Thyroid gland (tissue), 4 donors: ENCODE measurements around the gene APEX1. TPM values are rescaled to one million over a fixed set of nuclear protein-coding genes. Genes with fewer than 3 reads are reported as not detected.
"Not testable (repeated sequence)": the region's sequence is repeated elsewhere in the genome, so short reads cannot be mapped to it uniquely, and the experiment has no call there.

Source experiments
- DNase-seq, 2 donors: peaks; one replicate each; pipeline ENCODE4 v3.0.0-alpha.2; 2019
- H3K27ac ChIP-seq, 3 donors: fragments of 200-600 bp; sonication (generic); 1 replicate in 2 of 3; 2 replicates in 1 of 3; pipeline ENCODE4 v1.5.1; 2016 to 2019; ENCODE audit warnings: mild to moderate bottlenecking in 1 of 3, moderate library complexity in 1 of 3
- H3K27me3 ChIP-seq: fragments of 200-600 bp; sonication (generic); one replicate; pipeline ENCODE4 v1.5.1; 2019
- H3K36me3 ChIP-seq, 2 donors: fragments of 200-600 bp; sonication (generic); one replicate each; pipeline ENCODE4 v1.5.1; 2016 to 2019
- H3K4me1 ChIP-seq, 2 donors: fragments of 200-600 bp; sonication (generic); one replicate each; pipeline ENCODE4 v1.5.1; 2017 to 2019
- H3K4me3 ChIP-seq, 3 donors: fragments of 200-600 bp; sonication (generic); replicated peaks in 1 of 3; 1 replicate in 2 of 3; 2 replicates in 1 of 3; pipeline ENCODE4 v1.5.1; 2016; ENCODE audit warnings: mild to moderate bottlenecking in 1 of 3
- H3K9me3 ChIP-seq: fragments of 200-600 bp; sonication (generic); one replicate; pipeline ENCODE4 v1.5.1; 2017
- POLR2A ChIP-seq, 2 donors: fragments of 450-650 bp; IDR thresholded peaks; one replicate each; pipeline ENCODE4 v1.6.1; 2017; ENCODE audit warnings: antibody characterized with exemption in 2 of 2, mild to moderate bottlenecking in 2 of 2, moderate library complexity in 1 of 2
- WGBS, 2 donors: methylation state at CpG; one replicate each; pipeline ENCODE4 v1.1.5; 2017; 5-methylcytosine and 5-hydroxymethylcytosine counted together
- intact Hi-C: fragments of 100-400 bp; cut with DNase I; formaldehyde crosslinking; loops from one replicate; pipeline ENCODE4 v1.15.1; 2023
- total RNA-seq, 4 donors: library from RNA; depleted of rRNA; stranded (reverse); fragments of >200 nt; gene quantifications; one replicate each; pipeline ENCODE4 v1.2.3, GENCODE V29; 2016
- TF ChIP-seq, protein P1 (sequence below), 6 experiments: fragments of 200-600 bp in 3 of 6; fragments of 450-650 bp in 3 of 6; sonication (generic) in 3 of 6; IDR thresholded peaks; one replicate each; pipeline ENCODE4 v1.5.1; 2016 to 2019; ENCODE audit warnings: antibody characterized with exemption in 6 of 6, mild to moderate bottlenecking in 2 of 6, inconsistent platforms in 1 of 6, moderate library complexity in 1 of 6

The APEX1 gene
- total RNA-seq, 4 donors from 2014 or later, result 133 to 179 (median 142) TPM

- no peak for DNase-seq
- 90% methylated on average over 5 of the region's 5 CpGs for WGBS, 2 donors
- peaks cover 7 to 16% of the 10 kb centered on the region in 2 donors for H3K4me1 ChIP-seq
- TF ChIP-seq, protein P1, sequence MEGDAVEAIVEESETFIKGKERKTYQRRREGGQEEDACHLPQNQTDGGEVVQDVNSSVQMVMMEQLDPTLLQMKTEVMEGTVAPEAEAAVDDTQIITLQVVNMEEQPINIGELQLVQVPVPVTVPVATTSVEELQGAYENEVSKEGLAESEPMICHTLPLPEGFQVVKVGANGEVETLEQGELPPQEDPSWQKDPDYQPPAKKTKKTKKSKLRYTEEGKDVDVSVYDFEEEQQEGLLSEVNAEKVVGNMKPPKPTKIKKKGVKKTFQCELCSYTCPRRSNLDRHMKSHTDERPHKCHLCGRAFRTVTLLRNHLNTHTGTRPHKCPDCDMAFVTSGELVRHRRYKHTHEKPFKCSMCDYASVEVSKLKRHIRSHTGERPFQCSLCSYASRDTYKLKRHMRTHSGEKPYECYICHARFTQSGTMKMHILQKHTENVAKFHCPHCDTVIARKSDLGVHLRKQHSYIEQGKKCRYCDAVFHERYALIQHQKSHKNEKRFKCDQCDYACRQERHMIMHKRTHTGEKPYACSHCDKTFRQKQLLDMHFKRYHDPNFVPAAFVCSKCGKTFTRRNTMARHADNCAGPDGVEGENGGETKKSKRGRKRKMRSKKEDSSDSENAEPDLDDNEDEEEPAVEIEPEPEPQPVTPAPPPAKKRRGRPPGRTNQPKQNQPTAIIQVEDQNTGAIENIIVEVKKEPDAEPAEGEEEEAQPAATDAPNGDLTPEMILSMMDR (IDR thresholded peaks at IDR 0.05), result no peak
- TF ChIP-seq POLR2A (IDR thresholded peaks at IDR 0.05), result no peak
- H3K36me3 ChIP-seq, result no peaks in the 10 kb centered on the region
- no peak overlapping the region for H3K27ac ChIP-seq
- intact Hi-C loops, result no loop called here
- H3K27me3 ChIP-seq, result no peaks in the 10 kb centered on the region
- no peaks in the 10 kb centered on the region for H3K9me3 ChIP-seq
- no peak overlapping the region for H3K4me3 ChIP-seq
Observed at GRCh38 chr14:20440465-20440864, 14.6 kb upstream of the APEX1 start.

DNA sequence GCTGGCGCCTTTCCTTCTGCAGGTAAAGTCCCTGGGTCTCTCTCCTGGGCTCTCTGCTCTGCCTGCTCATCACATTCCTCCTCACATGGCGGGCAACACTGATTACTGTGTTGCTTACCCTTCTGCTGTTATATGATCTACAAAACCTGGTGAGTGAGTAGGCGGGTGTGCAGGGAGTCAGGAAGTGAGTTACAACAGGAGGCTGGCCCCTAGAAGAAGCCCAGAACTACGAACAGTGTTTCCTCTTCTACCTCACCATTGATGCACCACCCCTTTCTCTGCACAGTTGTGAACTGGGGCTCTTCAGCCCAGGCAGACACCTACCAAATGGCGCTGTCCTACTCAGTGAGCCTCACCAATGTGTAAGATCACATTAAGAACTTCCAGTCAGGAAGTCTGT is 14.1 kb upstream of the APEX1 start:
- Histone ChIP-seq H3K27ac (no peak overlapping the region), H3K9me3 (no peaks in the 10 kb centered on the region), H3K36me3 (no peaks in the 10 kb centered on the region), H3K4me1 (peaks cover 7 to 14% of the 10 kb centered on the region in 2 donors), H3K27me3 (no peaks in the 10 kb centered on the region), H3K4me3 (no peak overlapping the region)
- DNase-seq, result no peak
- TF ChIP-seq, protein P1 (IDR thresholded peaks at IDR 0.05), result no peak
- no peak for TF ChIP-seq POLR2A (IDR thresholded peaks at IDR 0.05)
- 79 to 92% methylated on average over 4 to 5 of the region's 5 CpGs for WGBS, 2 donors
- intact Hi-C loops, result no loop called here

- H3K36me3 ChIP-seq, result peaks cover 0 to 4% of the 10 kb centered on the region in 2 donors
- no peak for TF ChIP-seq POLR2A (IDR thresholded peaks at IDR 0.05)
- TF ChIP-seq, protein P1 (IDR thresholded peaks at IDR 0.05), result no peak
- DNase-seq, result no peak
- H3K4me3 ChIP-seq, result no peak overlapping the region
- no peak overlapping the region for H3K27ac ChIP-seq
- H3K27me3 ChIP-seq, result no peaks in the 10 kb centered on the region
- no peaks in the 10 kb centered on the region for H3K9me3 ChIP-seq
- 87 to 89% methylated on average over 2 of the region's 2 CpGs for WGBS, 2 donors
- intact Hi-C loops, result no loop called here
- peaks cover 7 to 14% of the 10 kb centered on the region in 2 donors for H3K4me1 ChIP-seq
Observed at GRCh38 chr14:20441461-20441860, 13.6 kb upstream of the APEX1 start.

DNA sequence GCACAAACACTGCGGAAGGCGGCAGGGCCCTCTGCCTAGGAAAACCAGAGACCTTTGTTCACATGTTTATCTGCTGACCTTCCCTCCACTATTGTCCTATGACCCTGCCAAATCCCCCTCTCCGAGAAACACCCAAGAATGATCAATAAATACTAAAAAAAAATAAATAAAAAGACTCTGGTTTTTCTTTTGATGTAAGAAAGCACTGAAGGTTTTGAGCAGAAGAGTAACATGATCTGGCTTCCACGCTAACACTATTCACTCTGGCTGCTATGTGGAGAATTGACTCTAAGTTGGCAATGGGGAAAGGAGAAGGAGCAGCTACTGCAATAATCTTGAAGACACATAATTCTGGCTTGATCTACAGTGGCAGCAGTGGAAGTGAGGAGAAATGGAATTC is 11.4 kb upstream of the APEX1 start:
- Histone ChIP-seq H3K4me1 (peaks cover 7 to 14% of the 10 kb centered on the region in 2 donors), H3K27ac (peak overlapping the region; percentile 31 to 73 (median 55)), H3K36me3 (peaks cover 17 to 26% of the 10 kb centered on the region in 2 donors)
- H3K4me3 ChIP-seq, intact Hi-C loops, DNase-seq, H3K27me3 ChIP-seq, H3K9me3 ChIP-seq: not testable (repeated sequence)
- 28 to 46% methylated on average over 2 to 4 of the region's 4 CpGs for WGBS, 2 donors

DNA sequence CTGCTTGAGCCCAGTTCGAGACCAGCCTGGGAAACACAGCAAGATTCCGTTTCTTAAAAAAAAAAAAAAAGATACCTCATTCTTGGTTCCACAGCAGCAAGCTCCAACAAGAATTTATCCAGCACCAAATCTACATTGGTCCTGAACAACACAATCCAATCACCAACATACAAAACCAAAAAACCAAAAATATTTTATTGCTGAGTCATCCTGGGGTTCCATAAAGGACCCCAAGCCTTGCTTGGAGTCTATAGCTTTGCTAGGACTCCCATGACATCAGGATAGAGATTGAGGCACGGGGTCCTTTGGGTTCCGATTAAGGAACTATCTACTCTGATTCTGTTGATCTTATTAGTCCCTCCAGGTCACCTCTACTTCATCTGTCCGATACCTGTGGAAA is 8.1 kb upstream of the APEX1 start:
- WGBS, 2 donors, result 91 to 97% methylated on average over 5 of the region's 5 CpGs
- peaks cover 44 to 57% of the 10 kb centered on the region in 2 donors for H3K36me3 ChIP-seq

GRCh38 chr14:20452831-20453230 is 2.2 kb upstream of the APEX1 start:
- Histone ChIP-seq H3K4me1 (peaks cover 17 to 22% of the 10 kb centered on the region in 2 donors), H3K36me3 (peaks cover 55% of the 10 kb centered on the region in 2 donors)
- H3K4me3 ChIP-seq, H3K27ac ChIP-seq, DNase-seq, H3K9me3 ChIP-seq, H3K27me3 ChIP-seq: not testable (repeated sequence)
- intact Hi-C loops, result loop anchor here (10.0 kb wide), 2 partner anchors 118 to 232 kb away; partner anchors contain the start of genes ANG, CCNB1IP1 and RNASE4
- WGBS, 2 donors, result 92 to 94% methylated on average over 8 of the region's 8 CpGs

More for the DNA sequence above, 8.1 kb upstream of the APEX1 start:
- Histone ChIP-seq H3K4me3 (no peak overlapping the region), H3K27me3 (no peaks in the 10 kb centered on the region), H3K4me1 (peaks cover 7 to 14% of the 10 kb centered on the region in 2 donors), H3K27ac (peak overlapping the region in 1 of 3 donors; percentile 24), H3K9me3 (no peaks in the 10 kb centered on the region)
- intact Hi-C loops, result no loop called here
- no peak for DNase-seq
- TF ChIP-seq POLR2A (IDR thresholded peaks at IDR 0.05), result no peak
- TF ChIP-seq, protein P1 (IDR thresholded peaks at IDR 0.05), result no peak
